Ovary (tissue), 3 donors: ENCODE measurements around the gene MOB1A.

Experiments used
- CTCF ChIP-seq, 3 donors: fragments of 450-650 bp in 2 of 3; fragments of 200-600 bp in 1 of 3; IDR thresholded peaks; one replicate each; pipeline versions ENCODE4 v1.5.1 to v1.8.0; 2016 to 2022; ENCODE audit warnings: antibody characterized with exemption in 3 of 3, mild to moderate bottlenecking in 1 of 3
- EP300 ChIP-seq: sonication (generic); formaldehyde crosslinking; IDR thresholded peaks from one replicate; pipeline ENCODE4 v1.6.1; 2017; ENCODE audit warnings: antibody characterized with exemption
- POLR2A ChIP-seq: fragments of 450-650 bp; IDR thresholded peaks from one replicate; pipeline ENCODE4 v1.6.1; 2017; ENCODE audit warnings: antibody characterized with exemption, mild to moderate bottlenecking, moderate library complexity
- donor health status: DM: no; HTN: no; CAD: no.

DNA sequence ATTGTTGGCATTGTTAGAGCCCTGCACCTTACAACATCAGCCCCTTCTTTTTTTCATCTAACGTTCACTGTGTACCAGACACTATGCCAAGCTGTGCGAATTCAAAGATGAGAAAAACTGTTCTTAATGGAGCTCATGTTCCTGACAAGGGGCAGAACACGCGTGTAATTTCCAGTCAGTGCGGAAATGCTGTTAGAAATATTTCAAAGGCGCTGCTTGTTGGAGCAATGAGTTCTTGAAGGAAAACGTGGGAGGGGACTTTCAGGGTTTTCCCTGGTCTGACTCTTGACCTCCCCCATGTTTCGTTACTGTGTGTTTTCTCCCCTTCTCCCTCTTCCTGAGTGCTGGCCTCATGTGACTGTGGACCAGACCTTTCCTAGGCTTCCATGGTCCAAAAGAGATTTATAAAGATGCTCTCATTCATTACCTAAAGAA, 21.2 kb upstream of the MOB1A start:
- TF ChIP-seq CTCF (IDR thresholded peaks at IDR 0.05), result no peak
- no peak for TF ChIP-seq POLR2A
- no peak for TF ChIP-seq EP300
